Effector memory CD8-positive, alpha-beta T cell (primary cell): Measurements from ENCODE around the gene TXNDC11.
A peak's percentile ranks its signal among the peaks of the same experiment; 100 is the strongest.

Experiments
- ATAC-seq: fragments of 150-1000 bp; cut with Tn5 transposase; replicated peaks from 2 replicates; pipeline ENCODE4 v1.10.0; 2021; ENCODE audit warnings: mild to moderate bottlenecking, moderate library complexity
- DNase-seq, 3 experiments: peaks; one replicate each; pipeline ENCODE4 v3.0.0; 2021
- H3K27ac Mint-ChIP-seq, 2 donors: one replicate each; pipeline ENCODE4 v1.8.0; 2022; ENCODE audit warnings: mild to moderate bottlenecking in 2 of 2, mixed read lengths in 2 of 2, moderate library complexity in 2 of 2
- H3K27me3 Mint-ChIP-seq, 2 donors: one replicate each; pipeline ENCODE4 v1.8.0; 2022; ENCODE audit warnings: mixed read lengths in 2 of 2
- H3K36me3 Mint-ChIP-seq: one replicate; pipeline ENCODE4 v1.8.0; 2022; ENCODE audit warnings: mild to moderate bottlenecking, moderate library complexity, mixed read lengths; ENCODE audit not compliant: insufficient read depth
- H3K4me1 Mint-ChIP-seq, 2 donors: one replicate each; pipeline ENCODE4 v1.8.0; 2022; ENCODE audit warnings: low read depth in 2 of 2, mixed read lengths in 2 of 2
- H3K4me3 Mint-ChIP-seq, 2 donors: one replicate each; pipeline ENCODE4 v1.8.0; 2022; ENCODE audit warnings: mild to moderate bottlenecking in 2 of 2, mixed read lengths in 2 of 2, moderate library complexity in 2 of 2
- H3K9me3 Mint-ChIP-seq, 2 donors: one replicate each; pipeline ENCODE4 v1.8.0; 2022; ENCODE audit warnings: mixed read lengths in 2 of 2

TXNDC11 gene

DNA sequence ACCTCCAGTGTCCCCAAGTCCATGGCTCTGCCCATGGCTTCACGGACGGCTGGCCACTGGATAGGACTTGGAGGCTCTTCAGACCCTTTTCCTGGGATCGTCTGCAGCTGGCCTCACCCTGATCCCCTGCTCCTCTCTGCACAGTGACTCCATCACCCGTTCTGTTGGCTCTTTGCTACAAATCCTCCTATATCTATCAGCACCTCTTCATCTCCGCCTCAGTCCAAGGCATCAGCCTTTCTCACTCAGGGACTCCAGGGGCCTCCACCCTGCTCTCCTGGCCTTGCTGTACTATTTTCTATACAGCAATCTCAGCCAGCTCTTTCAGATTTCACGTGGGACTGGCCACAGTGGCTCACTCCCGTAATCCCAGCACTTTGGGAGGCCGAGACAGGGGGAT, 85.1 kb downstream of the TXNDC11 start:
- Mint-ChIP-seq H3K36me3 (peaks cover 6% of the 10 kb centered on the region), H3K4me3 (no peak overlapping the region), H3K27me3 (peaks cover 0 to 6% of the 10 kb centered on the region in 2 donors), H3K9me3 (no peaks in the 10 kb centered on the region), H3K4me1 (peaks cover 8 to 12% of the 10 kb centered on the region in 2 donors), H3K27ac (no peak overlapping the region)
- ATAC-seq (no peak), DNase-seq (no peak)

DNA sequence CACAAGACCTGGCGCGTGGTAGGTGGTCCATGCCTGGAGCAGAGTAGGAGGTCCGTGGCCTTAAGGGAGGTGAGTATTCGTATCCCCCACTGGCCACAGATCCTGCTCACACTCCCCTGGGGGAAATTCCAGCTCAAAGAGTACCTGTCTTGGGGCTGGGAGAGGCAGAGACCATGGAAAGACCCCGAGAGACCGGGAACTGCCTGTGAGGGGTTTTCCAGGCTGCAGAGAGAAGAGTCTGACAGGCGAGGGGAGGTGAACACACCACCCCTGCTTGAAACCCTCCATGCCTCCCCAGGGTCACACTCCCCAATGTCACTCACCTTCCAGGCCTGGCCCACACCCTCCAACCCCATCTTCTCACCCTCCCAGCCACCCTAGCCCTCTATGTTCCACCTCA, 87.0 kb downstream of the TXNDC11 start:
- Mint-ChIP-seq H3K9me3 (no peaks in the 10 kb centered on the region), H3K4me1 (peaks cover 8 to 12% of the 10 kb centered on the region in 2 donors), H3K36me3 (peaks cover 3% of the 10 kb centered on the region), H3K4me3 (no peak overlapping the region), H3K27ac (no peak overlapping the region), H3K27me3 (peaks cover 0 to 11% of the 10 kb centered on the region in 2 donors)
- DNase-seq (no peak), ATAC-seq (no peak)

DNA sequence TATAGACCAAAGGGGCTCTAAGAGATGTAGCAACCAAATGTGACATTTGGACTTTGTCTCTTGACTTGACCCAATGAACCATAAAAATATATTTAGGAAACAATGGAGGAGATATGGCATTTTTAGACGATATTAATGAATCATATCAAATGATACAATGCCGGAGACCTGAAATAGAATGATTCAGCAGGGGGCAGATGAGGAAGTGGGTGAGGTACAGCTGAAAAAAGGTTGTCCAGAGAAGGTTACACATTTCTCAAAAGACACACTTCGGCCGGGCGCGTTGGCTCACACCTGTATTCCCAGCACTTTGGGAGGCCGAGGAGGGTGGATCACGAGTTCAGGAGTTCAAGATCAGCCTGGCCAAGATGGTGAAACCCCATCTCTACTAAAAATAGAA, 90.9 kb downstream of the TXNDC11 start:
- H3K9me3 Mint-ChIP-seq, result no peaks in the 10 kb centered on the region
- no peak overlapping the region for H3K4me3 Mint-ChIP-seq
- H3K27ac Mint-ChIP-seq, result no peak overlapping the region
- DNase-seq (no peak), ATAC-seq (no peak)
- peaks cover 8 to 12% of the 10 kb centered on the region in 2 donors for H3K4me1 Mint-ChIP-seq
- peaks cover 3% of the 10 kb centered on the region for H3K36me3 Mint-ChIP-seq
- H3K27me3 Mint-ChIP-seq, result peaks cover 0 to 19% of the 10 kb centered on the region in 2 donors

DNA sequence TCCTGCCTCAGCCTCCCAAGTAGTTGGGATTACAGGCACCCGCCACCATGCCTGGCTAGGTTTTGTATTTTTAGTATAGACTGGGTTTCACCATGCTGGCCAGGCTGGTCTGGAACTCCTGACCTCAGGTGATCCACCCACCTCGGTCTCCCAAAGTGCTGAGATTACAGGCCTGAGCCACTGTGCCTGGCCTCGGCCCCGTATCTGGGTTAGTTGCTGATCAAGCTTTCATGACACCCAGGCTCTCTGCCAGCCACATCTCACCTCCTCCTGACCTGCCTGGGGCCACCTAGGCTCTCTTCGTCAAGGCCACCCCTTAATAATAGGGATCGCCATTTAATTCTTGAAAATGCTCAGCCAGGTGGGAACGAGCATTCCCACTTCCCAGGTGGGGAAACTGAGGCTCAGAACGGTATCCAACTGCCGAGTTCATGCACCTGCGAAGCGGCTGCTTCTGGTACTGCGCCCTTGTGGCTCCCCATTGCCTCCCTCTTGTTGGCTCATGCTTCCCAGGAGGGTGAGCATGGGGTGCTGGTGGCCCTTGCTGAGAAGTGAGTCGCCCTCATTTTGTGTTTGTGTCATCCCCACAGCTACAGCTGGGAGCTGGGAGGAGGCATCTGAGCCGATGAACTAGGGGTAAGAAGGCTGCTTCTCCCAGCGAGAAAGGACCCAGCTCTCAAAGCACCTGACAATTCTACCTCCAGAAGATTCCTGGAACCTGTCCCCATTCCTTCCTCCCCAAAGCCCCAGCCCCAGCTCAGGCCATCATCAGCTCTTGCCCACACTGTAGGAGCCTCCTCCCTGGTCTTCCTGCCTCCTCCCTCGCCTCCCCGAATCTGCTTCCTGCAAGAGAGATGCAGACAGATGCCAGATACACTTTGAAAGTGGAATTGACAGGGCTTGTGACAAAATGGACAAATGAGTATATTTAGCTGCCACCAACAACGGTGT, 91.7 kb downstream of the TXNDC11 start:
- Mint-ChIP-seq H3K4me3 (no peak overlapping the region), H3K4me1 (peaks cover 8 to 10% of the 10 kb centered on the region in 2 donors), H3K9me3 (no peaks in the 10 kb centered on the region), H3K27me3 (peaks cover 0 to 19% of the 10 kb centered on the region in 2 donors), H3K36me3 (peaks cover 1% of the 10 kb centered on the region), H3K27ac (no peak overlapping the region)
- DNase-seq (no peak), ATAC-seq (no peak)

- ATAC-seq, result no peak
- Mint-ChIP-seq H3K9me3 (no peaks in the 10 kb centered on the region), H3K27me3 (peaks cover 0 to 20% of the 10 kb centered on the region in 2 donors), H3K4me3 (no peak overlapping the region), H3K27ac (no peak overlapping the region), H3K36me3 (no peaks in the 10 kb centered on the region), H3K4me1 (peaks cover 3 to 4% of the 10 kb centered on the region in 2 donors)
- no peak for DNase-seq
These were observed 93.4 kb downstream of the TXNDC11 start for GRCh38 chr16:11649276-11649675.

- Mint-ChIP-seq H3K36me3 (no peaks in the 10 kb centered on the region), H3K27ac (peak overlapping the region in 1 of 2 donors; percentile 46)
These were observed 99.9 kb downstream of the TXNDC11 start for GRCh38 chr16:11642765-11643116.

DNA sequence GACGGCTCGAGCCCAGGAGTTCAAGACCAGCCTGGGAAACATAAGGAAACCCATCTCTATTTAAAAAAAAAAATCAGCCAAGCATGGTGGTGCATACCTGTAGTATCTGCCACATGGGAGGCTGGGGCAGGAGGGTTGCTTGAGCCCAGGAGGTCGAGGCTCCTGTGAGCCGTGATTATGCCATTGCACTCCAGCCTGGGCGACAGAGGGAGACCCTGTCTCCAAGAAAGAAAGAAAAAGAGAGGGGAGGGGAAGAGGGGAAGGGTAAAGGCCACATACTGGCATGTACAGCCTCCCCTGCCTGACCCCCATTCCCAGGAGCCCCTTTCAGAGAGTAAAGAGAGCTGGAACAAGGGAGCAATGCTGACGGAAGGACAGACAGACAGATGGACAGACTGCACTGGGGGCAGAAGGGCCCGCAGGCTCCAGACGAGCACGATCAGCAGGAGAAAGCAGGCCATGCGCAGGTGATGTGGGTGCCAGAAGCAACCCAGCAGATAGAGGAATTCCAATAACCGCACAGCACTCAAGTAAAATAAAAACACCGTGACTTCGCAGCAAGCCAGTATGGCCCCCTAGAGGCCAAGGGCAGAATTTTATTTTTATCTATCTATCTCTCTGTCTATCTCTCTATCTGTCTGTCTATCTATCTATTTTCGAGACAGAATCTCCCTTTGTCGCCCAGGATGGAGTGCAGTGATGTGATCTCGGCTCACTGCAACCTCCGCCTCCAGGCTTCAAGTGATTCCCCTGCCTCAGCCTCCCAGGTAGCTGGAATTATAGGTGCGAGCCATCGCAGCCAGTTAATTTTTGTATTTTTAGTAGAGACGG, 101.5 kb downstream of the TXNDC11 start:
- Mint-ChIP-seq H3K9me3 (no peaks in the 10 kb centered on the region), H3K4me1 (peaks cover 20 to 24% of the 10 kb centered on the region in 2 donors), H3K4me3 (peak overlapping the region; percentile 22 to 37), H3K27ac (peak overlapping the region in 1 of 2 donors; percentile 26), H3K27me3 (peaks cover 0 to 8% of the 10 kb centered on the region in 2 donors), H3K36me3 (no peaks in the 10 kb centered on the region)
- ATAC-seq, result peak; percentile 75
- peak; percentile 33 to 45 (median 40) for DNase-seq

More at GRCh38 chr16:11642765-11643116, 99.9 kb downstream of the TXNDC11 start:
- H3K4me3 Mint-ChIP-seq, result no peak overlapping the region
- H3K4me1 Mint-ChIP-seq, result peaks cover 20% of the 10 kb centered on the region in 2 donors
- no peak for DNase-seq
- no peak for ATAC-seq
- no peaks in the 10 kb centered on the region for H3K9me3 Mint-ChIP-seq
- peaks cover 0 to 8% of the 10 kb centered on the region in 2 donors for H3K27me3 Mint-ChIP-seq

GRCh38 chr16:11639925-11640899, 102.4 kb downstream of the TXNDC11 start:
- peak; percentile 71 for ATAC-seq
- H3K27me3 Mint-ChIP-seq, result peaks cover 0 to 8% of the 10 kb centered on the region in 2 donors
- H3K4me1 Mint-ChIP-seq, result peaks cover 23 to 27% of the 10 kb centered on the region in 2 donors
- H3K9me3 Mint-ChIP-seq, result no peaks in the 10 kb centered on the region
- H3K27ac Mint-ChIP-seq, result peak overlapping the region in 1 of 2 donors; percentile 26
- DNase-seq, result no peak
- H3K4me3 Mint-ChIP-seq, result peak overlapping the region in 1 of 2 donors; percentile 22
- H3K36me3 Mint-ChIP-seq, result no peaks in the 10 kb centered on the region

GRCh38 chr16:11639008-11639562, 103.6 kb downstream of the TXNDC11 start:
- H3K27ac Mint-ChIP-seq, result no peak overlapping the region
- H3K27me3 Mint-ChIP-seq, result peaks cover 0 to 5% of the 10 kb centered on the region in 2 donors
- no peak for DNase-seq
- no peaks in the 10 kb centered on the region for H3K9me3 Mint-ChIP-seq
- H3K4me3 Mint-ChIP-seq, result no peak overlapping the region
- no peaks in the 10 kb centered on the region for H3K36me3 Mint-ChIP-seq
- no peak for ATAC-seq
- H3K4me1 Mint-ChIP-seq, result peaks cover 26 to 32% of the 10 kb centered on the region in 2 donors

- Mint-ChIP-seq H3K27me3 (no peaks in the 10 kb centered on the region), H3K4me1 (peaks cover 30 to 37% of the 10 kb centered on the region in 2 donors), H3K9me3 (no peaks in the 10 kb centered on the region), H3K4me3 (no peak overlapping the region), H3K36me3 (no peaks in the 10 kb centered on the region), H3K27ac (no peak overlapping the region)
- DNase-seq (no peak), ATAC-seq (no peak)
These were observed 104.5 kb downstream of the TXNDC11 start for GRCh38 chr16:11638140-11638539.

DNA sequence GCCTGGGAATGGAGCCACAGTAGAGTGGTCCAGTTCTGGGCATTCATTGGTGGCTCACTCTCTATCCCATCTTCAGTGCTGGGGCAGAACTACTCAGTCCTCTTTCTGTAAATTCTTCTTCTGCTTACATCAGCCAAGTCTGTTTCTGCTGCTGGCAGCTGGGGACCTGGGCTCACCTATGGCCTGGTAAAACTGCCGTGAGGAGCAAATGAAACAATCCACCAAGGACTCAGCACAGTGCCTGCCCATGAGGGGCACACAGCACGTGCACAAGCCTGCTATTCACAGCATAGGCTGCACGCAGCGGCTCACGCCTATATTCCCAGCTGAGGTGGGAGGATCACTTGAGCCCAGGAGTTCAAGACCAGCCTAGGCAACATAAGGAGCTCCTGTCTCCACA, 105.3 kb downstream of the TXNDC11 start:
- H3K36me3 Mint-ChIP-seq, result no peaks in the 10 kb centered on the region
- H3K4me3 Mint-ChIP-seq, result no peak overlapping the region
- ATAC-seq (no peak), DNase-seq (no peak)
- peak overlapping the region in 1 of 2 donors; percentile 66 for H3K27ac Mint-ChIP-seq
- no peaks in the 10 kb centered on the region for H3K9me3 Mint-ChIP-seq
- no peaks in the 10 kb centered on the region for H3K27me3 Mint-ChIP-seq
- H3K4me1 Mint-ChIP-seq, result peaks cover 26 to 32% of the 10 kb centered on the region in 2 donors

GRCh38 chr16:11636172-11636721, 106.4 kb downstream of the TXNDC11 start:
- H3K27ac Mint-ChIP-seq, result no peak overlapping the region
- no peaks in the 10 kb centered on the region for H3K27me3 Mint-ChIP-seq
- H3K4me1 Mint-ChIP-seq, result peaks cover 24 to 28% of the 10 kb centered on the region in 2 donors
- H3K9me3 Mint-ChIP-seq, result no peaks in the 10 kb centered on the region
- ATAC-seq, result peak; percentile 18
- no peak overlapping the region for H3K4me3 Mint-ChIP-seq
- H3K36me3 Mint-ChIP-seq, result no peaks in the 10 kb centered on the region
- no peak for DNase-seq
